Keratinocyte (primary cell): ENCODE results near the gene RABGEF1. TPM values are rescaled to one million over a fixed set of nuclear protein-coding genes. Genes with fewer than 3 reads are reported as not detected.
A peak's percentile ranks its signal among the peaks of the same experiment; 100 is the strongest.
"Not testable (repeated sequence)": the region's sequence is repeated elsewhere in the genome, so short reads cannot be mapped to it uniquely, and the experiment has no call there.

ENCODE experiments used
- DNase-seq: peaks from one replicate; pipeline ENCODE4 v3.0.0-alpha.2; 2011; ENCODE audit warnings: low read depth, missing footprints, low spot score
- FAIRE-seq: peaks from 2 replicates; lab custom pipeline; 2011; peaks lifted over from hg19 to GRCh38; lab: Jason Lieb, UNC
- H2AFZ ChIP-seq: 2 replicates; pipeline ENCODE4 v1.6.0; 2012; ENCODE audit warnings: low read length, control low read depth, inconsistent platforms; ENCODE audit not compliant: control insufficient read depth
- H3K27ac ChIP-seq: 2 replicates; pipeline ENCODE4 v1.5.1; 2011; ENCODE audit warnings: low read length; ENCODE audit not compliant: control insufficient read depth, insufficient read depth
- H3K27me3 ChIP-seq: 3 replicates; pipeline ENCODE4 v1.6.0; 2011; ENCODE audit warnings: low read length; ENCODE audit not compliant: control insufficient read depth, insufficient read depth; ENCODE audit errors: extremely low read depth
- H3K36me3 ChIP-seq, 2 experiments: 2 replicates in 1 of 2; 3 replicates in 1 of 2; pipeline ENCODE4 v1.5.1; 2011; ENCODE audit warnings: low read length in 2 of 2, mild to moderate bottlenecking in 1 of 2; ENCODE audit not compliant: control insufficient read depth in 2 of 2, insufficient read depth in 2 of 2; ENCODE audit errors: extremely low read depth in 1 of 2
- H3K4me1 ChIP-seq: 3 replicates; pipeline ENCODE4 v1.5.1; 2011; ENCODE audit warnings: low read length; ENCODE audit not compliant: control insufficient read depth, insufficient read depth; ENCODE audit errors: extremely low read depth
- H3K4me2 ChIP-seq: 3 replicates; pipeline ENCODE4 v1.6.0; 2011; ENCODE audit warnings: low read depth, low read length; ENCODE audit not compliant: control insufficient read depth, insufficient read depth; ENCODE audit errors: extremely low read depth
- H3K4me3 ChIP-seq, 3 experiments: fragments of 200-600 bp in 1 of 3; sonication (generic) in 1 of 3; 2 replicates in 2 of 3; 3 replicates in 1 of 3; pipeline ENCODE4 v1.5.1; 2011 to 2016; ENCODE audit warnings: low read length in 3 of 3, mild to moderate bottlenecking in 3 of 3, control low read depth in 2 of 3, inconsistent platforms in 1 of 3, low read depth in 1 of 3, mixed read lengths in 1 of 3, mixed run types in 1 of 3, moderate library complexity in 1 of 3; ENCODE audit not compliant: control insufficient read depth in 2 of 3, insufficient read depth in 2 of 3; ENCODE audit errors: extremely low read depth in 1 of 3
- H3K79me2 ChIP-seq: 2 replicates; pipeline ENCODE4 v1.6.0; 2012; ENCODE audit warnings: low read length; ENCODE audit not compliant: control insufficient read depth, insufficient read depth
- H3K9ac ChIP-seq: 3 replicates; pipeline ENCODE4 v1.6.0; 2011; ENCODE audit warnings: low read length; ENCODE audit not compliant: control insufficient read depth, insufficient read depth; ENCODE audit errors: extremely low read depth
- H3K9me1 ChIP-seq: 3 replicates; pipeline ENCODE4 v1.6.0; 2011; ENCODE audit warnings: low read length; ENCODE audit not compliant: control insufficient read depth, insufficient read depth; ENCODE audit errors: extremely low read depth
- H3K9me3 ChIP-seq: 2 replicates; pipeline ENCODE4 v1.5.1; 2012; ENCODE audit warnings: low read depth, low read length; ENCODE audit not compliant: control insufficient read depth
- H4K20me1 ChIP-seq: 3 replicates; pipeline ENCODE4 v1.6.0; 2011; ENCODE audit warnings: low read length; ENCODE audit not compliant: control insufficient read depth, insufficient read depth; ENCODE audit errors: extremely low read depth
- CTCF ChIP-seq, 3 experiments: IDR thresholded peaks in 1 of 3; conservative IDR thresholded peaks in 1 of 3; optimal IDR thresholded peaks in 1 of 3; 2 replicates in 2 of 3; 3 replicates in 1 of 3; pipeline versions ENCODE3 to v1.5.1; 2011; ENCODE audit warnings: low read length in 3 of 3, mild to moderate bottlenecking in 3 of 3, moderate library complexity in 2 of 3, control low read depth in 1 of 3, inconsistent platforms in 1 of 3; ENCODE audit not compliant: insufficient read depth in 2 of 3; ENCODE audit errors: extremely low read depth in 1 of 3
- EZH2 ChIP-seq: IDR thresholded peaks from one replicate; pipeline ENCODE4 v1.6.1; 2012; ENCODE audit warnings: inconsistent platforms, mild to moderate bottlenecking, low read length, moderate library complexity
- dilution Hi-C: fragments of 300-500 bp; cut with MboI; formaldehyde crosslinking; loops from one replicate; pipeline ENCODE4 v1.7.0; 2020; ENCODE audit warnings: low sequenced_read_pairs; ENCODE audit not compliant: extremely low pct_ligation_motif_present
- polyA plus RNA-seq, 5 experiments: library from polyadenylated mRNA; depleted of rRNA in 3 of 5; stranded (reverse) in 3 of 5; stranded (forward) in 1 of 5; unstranded in 1 of 5; fragments of >200 nt; gene quantifications; 1 replicate in 1 of 5; 2 replicates in 3 of 5; 3 replicates in 1 of 5; pipeline versions ENCODE4 v1.2.1 to v1.2.3, GENCODE V29; 2011 to 2012; ENCODE audit warnings: missing spikeins in 2 of 5, low read depth in 1 of 5, low replicate concordance in 1 of 5

The RABGEF1 gene
- polyA plus RNA-seq, 1 donor (not counting 4 experiments of a cell fraction or from before 2014, with no cell fraction given), result 58.2 TPM

- FAIRE-seq (no peak), DNase-seq (peak; percentile 82)
- H3K4me3 ChIP-seq, result peak overlapping the region; percentile 91 to 97 (median 92)
- peak overlapping the region; percentile 98 for H3K9ac ChIP-seq
- H3K9me1 ChIP-seq, result no peaks in the 10 kb centered on the region
- H3K36me3 ChIP-seq, result no peaks in the 10 kb centered on the region
- dilution Hi-C loops, result no loop called here
- TF ChIP-seq CTCF (optimal IDR thresholded peaks at IDR 0.05 in 1 of 3, IDR thresholded peaks at IDR 0.05 in 1 of 3, conservative IDR thresholded peaks at IDR 0.05 in 1 of 3; ENCODE audit: extremely low read depth in 1 of 3, insufficient read depth in 2 of 3, low read length in 3 of 3), result peak in 2 of 3 experiments; percentile 28 to 65
- no peak for TF ChIP-seq EZH2
- H4K20me1 ChIP-seq, result no peaks in the 10 kb centered on the region
- H3K4me1 ChIP-seq, result peaks cover 17% of the 10 kb centered on the region
- peak overlapping the region; percentile 99 for H2AFZ ChIP-seq
- no peaks in the 10 kb centered on the region for H3K9me3 ChIP-seq
- no peaks in the 10 kb centered on the region for H3K27me3 ChIP-seq
- H3K79me2 ChIP-seq, result peaks cover 6% of the 10 kb centered on the region
- peak overlapping the region; percentile 99 for H3K27ac ChIP-seq
- peak overlapping the region; percentile 91 for H3K4me2 ChIP-seq
These were observed 104.2 kb downstream of the RABGEF1 start for GRCh38 chr7:66844552-66845378.

- FAIRE-seq (no peak), DNase-seq (no peak)
- peak overlapping the region; percentile 91 to 97 (median 92) for H3K4me3 ChIP-seq
- dilution Hi-C loops, result no loop called here
- TF ChIP-seq EZH2 (no peak), CTCF (optimal IDR thresholded peaks at IDR 0.05 in 1 of 3, IDR thresholded peaks at IDR 0.05 in 1 of 3, conservative IDR thresholded peaks at IDR 0.05 in 1 of 3; ENCODE audit: extremely low read depth in 1 of 3, insufficient read depth in 2 of 3, low read length in 3 of 3) (no peak)
- no peaks in the 10 kb centered on the region for H4K20me1 ChIP-seq
- no peaks in the 10 kb centered on the region for H3K9me3 ChIP-seq
- H3K27me3 ChIP-seq, result no peaks in the 10 kb centered on the region
- H3K27ac ChIP-seq, result peak overlapping the region; percentile 99
- peaks cover 6% of the 10 kb centered on the region for H3K79me2 ChIP-seq
- peak overlapping the region; percentile 64 for H2AFZ ChIP-seq
- peak overlapping the region; percentile 91 for H3K4me2 ChIP-seq
- no peaks in the 10 kb centered on the region for H3K36me3 ChIP-seq
- no peaks in the 10 kb centered on the region for H3K9me1 ChIP-seq
- peak overlapping the region; percentile 98 for H3K9ac ChIP-seq
- peaks cover 17% of the 10 kb centered on the region for H3K4me1 ChIP-seq
These were observed 105.0 kb downstream of the RABGEF1 start for GRCh38 chr7:66845379-66846095.

GRCh38 chr7:66846096-66846445 is 105.5 kb downstream of the RABGEF1 start:
- peak overlapping the region; percentile 46 for H2AFZ ChIP-seq
- H3K36me3 ChIP-seq, H4K20me1 ChIP-seq, H3K27me3 ChIP-seq, H3K9me3 ChIP-seq, H3K4me3 ChIP-seq, dilution Hi-C loops, H3K79me2 ChIP-seq, FAIRE-seq, DNase-seq, H3K9me1 ChIP-seq: not testable (repeated sequence)
- peak overlapping the region; percentile 98 for H3K9ac ChIP-seq
- peaks cover 17% of the 10 kb centered on the region for H3K4me1 ChIP-seq
- peak overlapping the region; percentile 99 for H3K27ac ChIP-seq
- peak overlapping the region; percentile 91 for H3K4me2 ChIP-seq
